ENCODE data around the gene IGF1R. TPM values are rescaled to one million over a fixed set of nuclear protein-coding genes. Genes with fewer than 3 reads are reported as not detected.
"Not testable (repeated sequence)": the region's sequence is repeated elsewhere in the genome, so short reads cannot be mapped to it uniquely, and the experiment has no call there.

The IGF1R gene
- total and polyA plus RNA-seq, 12 donors: 8.6 to 138 (median 66.0) TPM

GRCh38 chr15:98998279-98998678, 349.9 kb downstream of the IGF1R start:
- no peak for DNase-seq
- no peak for TF ChIP-seq POLR2A (IDR thresholded peaks at IDR 0.05)
- no peak for TF ChIP-seq CTCF (IDR thresholded peaks at IDR 0.05)
- WGBS, 4 donors: 87 to 97% (median 91%) methylated on average over 2 to 3 of the region's 3 CpGs
- Histone ChIP-seq H3K27me3 (no peaks in the 10 kb centered on the region), H3K36me3 (replicated peaks in 1 of 2) (no peaks in the 10 kb centered on the region), H3K27ac (no peak overlapping the region), H3K4me3 (no peak overlapping the region), H3K9me3 (replicated peaks in 1 of 3) (no peaks in the 10 kb centered on the region), H3K4me1 (replicated peaks in 1 of 2) (no peaks in the 10 kb centered on the region)
- intact Hi-C loops (cut with DNase I): no loop called here

GRCh38 chr15:98999233-98999632, 350.9 kb downstream of the IGF1R start:
- TF ChIP-seq CTCF (IDR thresholded peaks at IDR 0.05) (no peak), POLR2A (IDR thresholded peaks at IDR 0.05) (no peak)

GRCh38 chr15:99002226-99002625, 353.9 kb downstream of the IGF1R start:
- TF ChIP-seq CTCF (IDR thresholded peaks at IDR 0.05) (no peak), POLR2A (IDR thresholded peaks at IDR 0.05) (no peak)
- intact Hi-C loops (cut with DNase I): no loop called here
- WGBS, 4 donors: 83 to 89% (median 86%) methylated on average over 3 of the region's 3 CpGs
- Histone ChIP-seq H3K4me1 (replicated peaks in 1 of 2) (no peaks in the 10 kb centered on the region), H3K4me3 (no peak overlapping the region), H3K27ac (no peak overlapping the region), H3K9me3 (replicated peaks in 1 of 3) (no peaks in the 10 kb centered on the region), H3K36me3 (replicated peaks in 1 of 2) (no peaks in the 10 kb centered on the region), H3K27me3 (no peaks in the 10 kb centered on the region)
- DNase-seq: no peak

More at GRCh38 chr15:98999233-98999632, 350.9 kb downstream of the IGF1R start:
- 70 to 81% (median 73%) methylated on average over 2 of the region's 2 CpGs for WGBS, 4 donors
- Histone ChIP-seq H3K27ac (no peak overlapping the region), H3K4me1 (replicated peaks in 1 of 2) (no peaks in the 10 kb centered on the region), H3K36me3 (replicated peaks in 1 of 2) (no peaks in the 10 kb centered on the region), H3K27me3 (no peaks in the 10 kb centered on the region), H3K9me3 (replicated peaks in 1 of 3) (no peaks in the 10 kb centered on the region), H3K4me3 (no peak overlapping the region)
- intact Hi-C loops (cut with DNase I): no loop called here
- DNase-seq: no peak

- not testable (repeated sequence) for DNase-seq; H3K4me1 ChIP-seq (replicated peaks in 1 of 2)
These were observed 355.0 kb downstream of the IGF1R start for GRCh38 chr15:99003317-99003716.

GRCh38 chr15:99004998-99005974, 356.9 kb downstream of the IGF1R start:
- 51 to 81% (median 60%) methylated on average over 18 to 35 of the region's 38 CpGs for WGBS, 4 donors
- H3K9me3 ChIP-seq (replicated peaks in 1 of 3); H3K27ac ChIP-seq; H3K36me3 ChIP-seq (replicated peaks in 1 of 2); H3K27me3 ChIP-seq; DNase-seq; intact Hi-C loops (cut with DNase I); H3K4me3 ChIP-seq; H3K4me1 ChIP-seq (replicated peaks in 1 of 2): not testable (repeated sequence)

More at GRCh38 chr15:99003317-99003716, 355.0 kb downstream of the IGF1R start:
- intact Hi-C loops (cut with DNase I); H3K4me3 ChIP-seq; H3K27me3 ChIP-seq; H3K27ac ChIP-seq; H3K9me3 ChIP-seq (replicated peaks in 1 of 3); H3K36me3 ChIP-seq (replicated peaks in 1 of 2): not testable (repeated sequence)
- WGBS, 4 donors: 69 to 90% (median 77%) methylated on average over 2 to 10 of the region's 10 CpGs

Data from adrenal gland (tissue), 12 donors.